HL-60/S4 (cell line): ENCODE results near the gene SAMMSON.

Experiments used
- in situ Hi-C: fragments of 300-500 bp; cut with MboI; formaldehyde crosslinking; loops from 2 replicates; pipeline ENCODE4 v1.14.3; 2022; ENCODE audit warnings: low sequenced_read_pairs

Gene SAMMSON

DNA sequence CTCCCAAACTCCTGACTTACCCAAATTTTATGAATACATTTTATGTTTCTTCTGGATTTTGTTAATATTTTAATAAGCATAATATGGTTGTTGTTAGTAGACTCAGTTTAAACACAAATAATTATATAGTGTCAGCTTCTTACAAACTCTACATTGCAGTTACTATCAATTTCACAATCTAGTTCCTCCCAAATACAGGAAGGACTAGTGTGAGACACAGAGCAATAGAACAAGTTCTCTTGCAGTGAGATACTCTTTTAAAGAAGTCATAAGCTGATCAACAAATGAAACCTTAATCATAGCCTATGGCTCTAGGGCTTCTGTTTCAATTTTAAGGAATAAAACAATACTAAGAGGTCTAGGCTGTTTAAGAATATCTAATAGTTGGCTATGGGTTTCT, 86.1 kb downstream of the SAMMSON start:
- in situ Hi-C loops, result no loop called here

DNA sequence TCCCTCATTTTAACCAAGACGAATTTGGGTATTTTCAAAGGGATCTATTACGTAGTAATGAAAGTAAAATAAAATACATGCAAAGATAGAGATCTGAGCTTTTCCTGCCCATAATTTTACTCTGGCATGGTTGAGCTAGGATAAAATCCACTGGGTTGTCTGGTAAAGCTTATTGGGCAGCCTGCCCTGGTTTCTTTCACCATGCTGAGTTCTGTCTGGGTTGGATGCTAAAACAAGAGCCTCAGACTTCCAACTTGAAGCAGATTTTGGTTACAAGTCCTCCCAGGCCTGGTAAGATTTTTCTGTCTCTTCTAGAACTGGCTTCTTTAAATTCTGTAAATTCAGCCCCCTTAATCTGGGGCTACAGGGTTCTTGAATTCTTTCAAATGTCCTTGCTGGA, 86.8 kb downstream of the SAMMSON start:
- in situ Hi-C loops, result no loop called here

DNA sequence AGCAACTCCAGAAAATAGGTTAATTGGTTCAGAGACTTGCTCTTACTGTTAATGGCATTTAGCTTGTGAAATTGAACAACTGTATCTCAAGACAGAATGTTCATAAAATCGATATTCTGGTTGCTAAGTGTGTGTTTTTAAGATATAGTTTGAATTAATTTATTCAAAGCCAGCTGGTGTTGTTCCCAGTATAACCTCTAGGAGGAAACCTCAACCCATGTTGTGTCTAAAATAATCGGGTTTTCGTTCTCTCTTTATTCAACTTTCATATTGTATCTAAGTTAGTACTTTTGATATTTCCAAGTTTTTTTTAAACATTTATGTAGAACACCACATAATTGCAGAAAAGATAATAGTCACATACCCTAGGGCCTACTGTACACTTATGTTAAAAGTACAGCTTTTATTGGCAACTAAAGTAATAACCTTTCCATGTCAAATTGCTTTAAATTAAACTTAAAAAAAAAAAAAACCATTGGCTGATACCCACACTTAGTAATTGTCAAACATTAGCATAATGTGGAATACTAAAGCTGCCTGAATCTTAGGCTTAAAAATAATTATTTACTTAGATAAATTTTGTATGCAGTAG, 90.9 kb downstream of the SAMMSON start:
- in situ Hi-C loops, result no loop called here

DNA sequence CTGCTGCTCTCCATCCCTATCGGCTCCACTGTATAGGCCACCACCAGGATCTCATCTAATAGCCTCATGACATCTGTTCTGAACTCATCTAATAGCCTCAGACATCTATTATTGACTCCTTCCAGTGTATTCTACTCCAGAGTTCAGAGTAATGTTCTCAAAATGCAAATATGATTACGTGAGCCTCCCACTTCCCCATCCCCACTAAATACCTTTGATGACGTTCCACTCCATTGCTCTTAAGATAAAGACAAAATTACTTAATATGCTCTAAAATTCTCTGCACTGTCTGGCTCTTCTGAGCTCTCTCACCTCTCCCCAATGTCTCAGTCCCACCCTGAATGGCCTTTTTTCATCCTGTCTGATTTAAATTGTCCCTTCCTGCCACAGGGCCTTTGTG, 94.7 kb downstream of the SAMMSON start:
- in situ Hi-C loops, result no loop called here

DNA sequence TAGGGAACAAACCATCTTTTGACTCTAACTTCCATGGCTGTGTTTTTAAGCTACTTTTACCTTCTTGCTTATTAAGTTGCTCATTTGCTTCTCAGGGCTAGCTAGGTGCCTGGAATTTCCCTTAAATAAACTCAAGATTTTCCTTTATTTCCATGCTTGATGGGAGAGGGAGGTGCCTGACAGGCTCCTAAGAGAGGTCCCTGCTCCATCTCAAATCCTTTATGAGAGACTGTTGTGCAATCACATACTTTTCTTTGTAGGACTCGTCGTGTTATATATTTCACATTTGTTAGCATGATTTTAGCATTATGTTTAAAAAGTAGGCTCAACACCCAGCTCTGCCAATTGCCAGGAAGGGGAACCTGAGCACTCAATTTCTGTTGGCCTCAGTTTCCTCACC, 95.7 kb downstream of the SAMMSON start:
- in situ Hi-C loops, result no loop called here

DNA sequence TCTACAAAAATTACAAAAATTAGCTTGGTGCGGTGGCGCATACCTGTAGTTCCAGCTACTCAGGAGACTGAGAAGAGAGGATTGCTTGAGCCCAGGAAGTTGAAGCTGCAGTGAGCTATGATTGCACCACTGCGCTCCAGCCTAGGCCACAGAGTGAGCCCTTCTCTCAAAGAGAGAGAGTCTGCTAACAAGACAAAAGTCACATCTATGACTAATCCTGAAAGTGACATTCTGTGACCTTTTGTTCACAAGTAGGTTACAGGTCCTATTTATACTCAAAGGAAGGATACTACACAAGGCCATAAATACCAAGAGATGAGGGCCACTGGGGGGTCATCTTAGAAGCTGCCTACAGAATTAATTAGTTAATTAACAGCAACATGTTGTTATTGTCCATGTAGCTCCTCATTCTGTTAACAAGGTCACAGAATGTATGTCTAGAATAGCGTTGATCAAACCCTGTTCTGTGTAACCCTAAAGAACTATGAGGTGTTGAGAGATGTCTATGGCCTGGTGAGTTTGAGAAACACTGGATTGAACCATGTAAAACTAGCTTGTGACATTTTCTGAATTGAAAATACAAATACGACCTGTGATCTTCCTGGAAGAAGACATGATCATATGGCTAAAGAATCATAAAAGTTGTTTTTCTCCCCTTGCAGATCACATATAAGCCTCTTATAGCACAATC, 97.0 kb downstream of the SAMMSON start:
- in situ Hi-C loops, result no loop called here

DNA sequence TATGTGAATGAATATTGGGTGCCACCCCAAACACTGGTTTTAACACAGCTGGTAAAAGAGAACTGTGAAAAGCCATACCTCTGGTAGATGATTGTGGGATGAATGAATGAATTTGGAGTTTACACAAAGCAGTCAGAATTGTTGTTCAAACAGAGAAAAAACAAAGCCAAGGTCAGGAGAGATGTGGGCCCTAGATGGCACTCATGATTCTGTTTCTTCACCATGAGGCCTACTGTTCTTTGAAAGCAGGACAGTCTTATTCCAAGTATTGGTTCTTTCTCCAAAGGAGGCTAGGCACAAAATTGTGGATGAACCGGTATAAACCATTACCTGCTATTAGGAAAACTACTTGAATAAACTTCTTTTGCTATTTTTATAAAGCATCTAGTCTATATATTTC, 97.6 kb downstream of the SAMMSON start:
- in situ Hi-C loops, result no loop called here

DNA sequence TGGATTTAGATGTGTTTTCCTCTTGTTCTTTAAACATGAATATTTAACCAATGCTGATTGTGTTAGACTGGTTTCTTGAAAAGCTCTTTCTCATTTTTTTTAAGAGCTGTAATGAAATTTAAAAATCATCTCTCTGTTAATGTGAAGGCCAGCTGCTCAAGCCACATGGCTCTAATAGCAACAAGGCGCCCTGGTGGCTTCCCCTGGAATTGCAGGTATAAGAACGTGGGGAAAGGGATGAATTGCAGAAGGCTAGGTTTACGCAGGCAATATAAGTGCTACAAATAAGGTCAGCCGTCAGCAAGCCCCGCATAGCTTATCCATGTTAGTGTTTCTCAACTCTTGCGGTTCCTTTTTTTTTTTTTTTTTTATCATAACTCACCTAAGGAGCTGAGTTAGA, 108.5 kb downstream of the SAMMSON start:
- in situ Hi-C loops, result no loop called here

DNA sequence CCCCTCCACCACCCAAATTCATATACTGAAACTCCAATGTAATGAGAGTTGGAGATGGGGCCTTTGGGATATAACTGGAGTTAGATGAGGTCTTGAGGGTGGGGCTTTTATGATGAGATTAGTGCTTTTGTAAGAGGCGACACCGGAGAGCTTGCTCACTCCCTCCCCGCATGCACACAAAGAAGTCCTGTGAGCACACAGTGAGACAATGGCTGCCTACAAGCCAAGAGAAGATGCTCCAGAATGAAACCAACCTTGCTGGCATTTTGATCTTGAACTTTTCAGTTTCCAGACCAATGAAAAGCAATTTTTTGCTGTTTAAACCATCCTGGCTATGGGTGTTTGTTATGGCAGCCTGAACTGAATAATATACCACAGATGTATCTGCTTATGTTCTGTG, 109.0 kb downstream of the SAMMSON start:
- in situ Hi-C loops, result no loop called here

DNA sequence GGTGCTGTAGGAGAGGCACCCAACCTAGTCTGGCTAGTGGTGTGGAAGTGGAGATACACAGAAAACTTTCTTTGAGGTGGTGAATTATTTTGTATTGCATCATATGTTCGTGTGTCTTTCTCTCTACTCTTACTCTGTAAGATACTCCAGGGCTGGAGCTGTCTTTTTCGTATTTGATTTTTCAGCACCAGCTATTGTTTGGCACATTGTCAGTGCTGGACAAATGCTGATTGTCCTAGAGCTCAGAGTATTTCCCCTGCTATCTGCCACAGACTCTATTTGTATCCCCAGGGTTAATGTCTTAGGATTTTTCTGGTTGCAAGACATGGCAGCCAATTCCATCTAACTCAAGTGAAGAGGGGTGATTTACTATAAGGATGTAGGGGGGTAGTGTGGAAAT, 110.5 kb downstream of the SAMMSON start:
- in situ Hi-C loops, result no loop called here

DNA sequence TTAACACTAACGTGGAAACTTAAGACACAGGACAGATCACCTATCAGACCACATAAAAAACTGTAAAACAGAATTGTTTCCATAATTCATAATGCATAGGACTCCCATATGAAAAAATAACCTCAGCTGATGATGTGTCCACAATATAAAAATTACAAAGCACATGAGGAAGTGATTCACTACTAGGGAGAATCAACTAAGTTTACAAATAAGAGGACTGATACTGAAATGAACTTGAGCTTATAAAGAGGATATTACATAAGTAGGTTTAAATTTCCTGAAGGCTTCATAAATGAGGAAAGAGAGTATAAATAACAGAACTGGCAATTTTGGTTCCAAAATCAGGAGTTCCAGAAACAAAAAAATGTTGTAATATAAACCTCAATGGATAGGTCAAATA, 111.9 kb downstream of the SAMMSON start:
- in situ Hi-C loops, result no loop called here

DNA sequence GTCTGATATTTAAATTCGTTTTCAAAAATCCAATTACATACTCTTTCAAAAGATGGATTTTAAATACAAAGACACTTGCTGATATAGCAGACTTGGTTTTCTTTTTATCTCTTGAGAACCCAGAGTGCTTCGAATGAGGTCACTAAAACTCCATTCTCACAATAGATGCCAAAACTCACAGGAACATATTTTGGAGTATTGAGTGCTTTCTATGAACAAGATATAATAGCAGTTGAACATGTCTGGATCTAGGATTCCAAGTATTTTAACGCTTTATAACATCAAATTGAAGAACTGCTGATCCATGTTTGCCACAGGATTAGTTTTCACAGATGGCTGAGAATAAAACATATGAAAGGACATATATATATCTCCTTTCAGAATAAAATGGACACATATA, 113.2 kb downstream of the SAMMSON start:
- in situ Hi-C loops, result no loop called here

DNA sequence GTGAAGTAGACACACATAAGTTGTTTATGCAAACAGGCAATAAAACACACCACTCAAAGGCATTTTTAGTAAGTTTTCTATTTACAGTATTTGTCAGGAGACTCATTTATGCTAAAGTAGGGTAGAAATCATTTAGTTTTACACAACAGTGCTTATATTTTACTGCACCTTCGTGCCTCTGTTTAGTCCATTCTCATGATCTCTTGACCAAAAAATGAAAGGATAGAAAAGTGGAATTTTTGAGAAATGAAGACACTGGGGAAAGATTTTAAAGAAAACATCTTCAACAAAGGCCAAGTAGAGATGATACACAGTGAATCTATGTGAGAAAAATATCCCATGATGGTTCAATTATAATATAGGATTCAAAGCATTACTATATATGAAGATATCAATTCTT, 114.9 kb downstream of the SAMMSON start:
- in situ Hi-C loops, result no loop called here

DNA sequence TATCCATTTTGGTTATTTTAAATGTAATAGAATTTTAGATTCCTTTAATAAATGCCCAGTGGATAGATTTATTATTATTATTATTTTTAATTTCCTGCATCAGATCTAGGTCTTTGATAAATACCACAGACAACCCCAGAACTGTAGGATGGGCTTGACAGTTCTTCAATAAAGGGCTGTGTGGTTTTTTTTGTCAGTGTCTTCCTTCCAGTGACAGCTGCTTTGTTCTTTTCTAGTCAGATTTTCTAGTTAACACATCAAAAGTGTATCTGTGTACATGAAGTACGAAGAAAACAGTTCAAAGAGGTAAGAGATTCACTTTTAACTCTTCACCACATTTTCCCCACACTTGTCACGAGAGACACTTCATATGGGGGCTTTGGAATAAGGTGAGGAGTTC, 120.3 kb downstream of the SAMMSON start:
- in situ Hi-C loops, result no loop called here
